Measurements from ENCODE around the gene CCDC85C. TPM values are rescaled to one million over a fixed set of nuclear protein-coding genes. Genes with fewer than 3 reads are reported as not detected.

CCDC85C gene
- total RNA-seq, 1 experiment from 2014 or later = 42.3 TPM

- ATAC-seq (no peak), DNase-seq (ENCODE audit: low read depth, low spot score) (no peak)
- POLR2A ChIA-PET = no interaction called here
- Histone ChIP-seq H3K79me2 (ENCODE audit: insufficient read depth, low read length) (peaks cover 23% of the 10 kb centered on the region; the same call in 1 of the 2 replicates), H3K27ac (ENCODE audit: low read depth, low read length) (no peak overlapping the region), H3K9me2 (ENCODE audit: insufficient read depth) (no peaks in the 10 kb centered on the region), H3K4me2 (ENCODE audit: low read length) (no peak overlapping the region), H3K27me3 (ENCODE audit: insufficient read depth, low read length) (no peaks in the 10 kb centered on the region), H2AFZ (ENCODE audit: low read depth, low read length, poor library complexity, severe bottlenecking) (no peak overlapping the region), H4K20me1 (ENCODE audit: insufficient read depth) (no peaks in the 10 kb centered on the region), H3K4me1 (ENCODE audit: control insufficient read depth in 1 of 2, insufficient read depth in 2 of 2, low read length in 2 of 2) (peaks cover 18 to 24% of the 10 kb centered on the region in 2 experiments), H3K36me3 (ENCODE audit: control insufficient read depth in 1 of 2, insufficient read depth in 2 of 2, low read length in 2 of 2) (no peaks in the 10 kb centered on the region), H3K9ac (ENCODE audit: low read length) (no peak overlapping the region), H3K4me3 (replicated peaks in 1 of 2; ENCODE audit: low read depth in 1 of 2, low read length in 2 of 2) (no peak overlapping the region), H3K9me3 (ENCODE audit: control insufficient read depth in 1 of 2, insufficient read depth in 1 of 2, low read depth in 1 of 2, low read length in 2 of 2) (no peaks in the 10 kb centered on the region)
- intact Hi-C loops (cut with micrococcal nuclease) = no loop called here
- CTCF ChIA-PET = no interaction called here
- RAD21 ChIA-PET (ENCODE audit: low non-redundant PET in 1 of 2, low total read pairs in 2 of 2, uncharacterized antibody in 2 of 2, unreplicated experiment in 2 of 2) = no interaction called here
- TF ChIP-seq SP1 (IDR thresholded peaks at IDR 0.05; ENCODE audit: low read depth) (no peak), CBX3 (IDR thresholded peaks at IDR 0.05; ENCODE audit: low read depth) (no peak), ZFX (IDR thresholded peaks at IDR 0.05) (no peak), MAX (IDR thresholded peaks at IDR 0.05) (no peak), JUND (IDR thresholded peaks at IDR 0.05) (no peak), SRF (IDR thresholded peaks at IDR 0.05; ENCODE audit: low read depth) (no peak), RAD21 (IDR thresholded peaks at IDR 0.05; ENCODE audit: low read depth) (no peak), TCF7L2 (IDR thresholded peaks at IDR 0.05; ENCODE audit: borderline replicate concordance, extremely low read depth, insufficient read depth, insufficient read length) (no peak), POLR2AphosphoS5 (IDR thresholded peaks at IDR 0.05; ENCODE audit: low read depth, low read length) (no peak), ZNF274 (IDR thresholded peaks at IDR 0.05; ENCODE audit: low read depth, low read length) (no peak), EGR1 (IDR thresholded peaks at IDR 0.05; ENCODE audit: low read depth) (no peak), FOSL1 (IDR thresholded peaks at IDR 0.05; ENCODE audit: low read depth) (no peak)
- TF ChIP-seq, protein P1, sequence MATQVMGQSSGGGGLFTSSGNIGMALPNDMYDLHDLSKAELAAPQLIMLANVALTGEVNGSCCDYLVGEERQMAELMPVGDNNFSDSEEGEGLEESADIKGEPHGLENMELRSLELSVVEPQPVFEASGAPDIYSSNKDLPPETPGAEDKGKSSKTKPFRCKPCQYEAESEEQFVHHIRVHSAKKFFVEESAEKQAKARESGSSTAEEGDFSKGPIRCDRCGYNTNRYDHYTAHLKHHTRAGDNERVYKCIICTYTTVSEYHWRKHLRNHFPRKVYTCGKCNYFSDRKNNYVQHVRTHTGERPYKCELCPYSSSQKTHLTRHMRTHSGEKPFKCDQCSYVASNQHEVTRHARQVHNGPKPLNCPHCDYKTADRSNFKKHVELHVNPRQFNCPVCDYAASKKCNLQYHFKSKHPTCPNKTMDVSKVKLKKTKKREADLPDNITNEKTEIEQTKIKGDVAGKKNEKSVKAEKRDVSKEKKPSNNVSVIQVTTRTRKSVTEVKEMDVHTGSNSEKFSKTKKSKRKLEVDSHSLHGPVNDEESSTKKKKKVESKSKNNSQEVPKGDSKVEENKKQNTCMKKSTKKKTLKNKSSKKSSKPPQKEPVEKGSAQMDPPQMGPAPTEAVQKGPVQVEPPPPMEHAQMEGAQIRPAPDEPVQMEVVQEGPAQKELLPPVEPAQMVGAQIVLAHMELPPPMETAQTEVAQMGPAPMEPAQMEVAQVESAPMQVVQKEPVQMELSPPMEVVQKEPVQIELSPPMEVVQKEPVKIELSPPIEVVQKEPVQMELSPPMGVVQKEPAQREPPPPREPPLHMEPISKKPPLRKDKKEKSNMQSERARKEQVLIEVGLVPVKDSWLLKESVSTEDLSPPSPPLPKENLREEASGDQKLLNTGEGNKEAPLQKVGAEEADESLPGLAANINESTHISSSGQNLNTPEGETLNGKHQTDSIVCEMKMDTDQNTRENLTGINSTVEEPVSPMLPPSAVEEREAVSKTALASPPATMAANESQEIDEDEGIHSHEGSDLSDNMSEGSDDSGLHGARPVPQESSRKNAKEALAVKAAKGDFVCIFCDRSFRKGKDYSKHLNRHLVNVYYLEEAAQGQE (IDR thresholded peaks at IDR 0.05; ENCODE audit: low read depth) = no peak
- TF ChIP-seq, protein P2, sequence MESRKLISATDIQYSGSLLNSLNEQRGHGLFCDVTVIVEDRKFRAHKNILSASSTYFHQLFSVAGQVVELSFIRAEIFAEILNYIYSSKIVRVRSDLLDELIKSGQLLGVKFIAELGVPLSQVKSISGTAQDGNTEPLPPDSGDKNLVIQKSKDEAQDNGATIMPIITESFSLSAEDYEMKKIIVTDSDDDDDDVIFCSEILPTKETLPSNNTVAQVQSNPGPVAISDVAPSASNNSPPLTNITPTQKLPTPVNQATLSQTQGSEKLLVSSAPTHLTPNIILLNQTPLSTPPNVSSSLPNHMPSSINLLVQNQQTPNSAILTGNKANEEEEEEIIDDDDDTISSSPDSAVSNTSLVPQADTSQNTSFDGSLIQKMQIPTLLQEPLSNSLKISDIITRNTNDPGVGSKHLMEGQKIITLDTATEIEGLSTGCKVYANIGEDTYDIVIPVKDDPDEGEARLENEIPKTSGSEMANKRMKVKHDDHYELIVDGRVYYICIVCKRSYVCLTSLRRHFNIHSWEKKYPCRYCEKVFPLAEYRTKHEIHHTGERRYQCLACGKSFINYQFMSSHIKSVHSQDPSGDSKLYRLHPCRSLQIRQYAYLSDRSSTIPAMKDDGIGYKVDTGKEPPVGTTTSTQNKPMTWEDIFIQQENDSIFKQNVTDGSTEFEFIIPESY (IDR thresholded peaks at IDR 0.05; ENCODE audit: extremely low read depth, insufficient replicate concordance, low read length) = no peak
- no TSS peak for BruUV-seq (replicated peaks)
Observed at GRCh38 chr14:99535908-99536778, 67.9 kb downstream of the CCDC85C start.

All from HCT116 (cell line).